Prostate gland (tissue), 2 donors: Measurements from ENCODE around the gene ANKRD50.

ENCODE experiments used
- POLR2A ChIP-seq: fragments of 450-650 bp; IDR thresholded peaks from one replicate; pipeline ENCODE4 v1.6.1; 2016; ENCODE audit warnings: antibody characterized with exemption, mild to moderate bottlenecking
- TF ChIP-seq, protein P1 (sequence below), 4 experiments: fragments of 200-600 bp in 2 of 4; fragments of 450-650 bp in 2 of 4; sonication (generic) in 2 of 4; IDR thresholded peaks; 1 replicate in 3 of 4; 2 replicates in 1 of 4; pipeline ENCODE4 v1.5.1; 2016 to 2019; ENCODE audit warnings: antibody characterized with exemption in 4 of 4, mild to moderate bottlenecking in 2 of 4, moderate library complexity in 2 of 4

DNA sequence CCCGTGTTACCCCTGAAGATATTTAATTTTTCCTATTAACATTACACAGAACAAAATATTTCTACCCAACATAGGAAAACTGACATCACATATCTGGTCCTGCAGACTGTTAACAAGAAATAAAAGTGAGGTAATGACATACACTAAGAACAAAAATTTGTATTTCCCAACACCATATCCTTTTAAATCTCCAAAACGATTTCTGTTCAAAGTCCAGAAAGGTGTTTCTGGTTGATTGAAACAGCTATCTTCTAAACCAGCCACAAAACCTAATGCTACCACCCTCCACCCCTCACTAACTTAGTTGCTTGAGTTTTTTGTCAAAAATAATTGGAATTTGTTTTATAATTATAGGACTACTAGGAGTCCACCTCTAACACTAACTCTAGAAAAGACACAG is 7.1 kb downstream of the ANKRD50 start:
- TF ChIP-seq POLR2A = no peak
- TF ChIP-seq, protein P1, sequence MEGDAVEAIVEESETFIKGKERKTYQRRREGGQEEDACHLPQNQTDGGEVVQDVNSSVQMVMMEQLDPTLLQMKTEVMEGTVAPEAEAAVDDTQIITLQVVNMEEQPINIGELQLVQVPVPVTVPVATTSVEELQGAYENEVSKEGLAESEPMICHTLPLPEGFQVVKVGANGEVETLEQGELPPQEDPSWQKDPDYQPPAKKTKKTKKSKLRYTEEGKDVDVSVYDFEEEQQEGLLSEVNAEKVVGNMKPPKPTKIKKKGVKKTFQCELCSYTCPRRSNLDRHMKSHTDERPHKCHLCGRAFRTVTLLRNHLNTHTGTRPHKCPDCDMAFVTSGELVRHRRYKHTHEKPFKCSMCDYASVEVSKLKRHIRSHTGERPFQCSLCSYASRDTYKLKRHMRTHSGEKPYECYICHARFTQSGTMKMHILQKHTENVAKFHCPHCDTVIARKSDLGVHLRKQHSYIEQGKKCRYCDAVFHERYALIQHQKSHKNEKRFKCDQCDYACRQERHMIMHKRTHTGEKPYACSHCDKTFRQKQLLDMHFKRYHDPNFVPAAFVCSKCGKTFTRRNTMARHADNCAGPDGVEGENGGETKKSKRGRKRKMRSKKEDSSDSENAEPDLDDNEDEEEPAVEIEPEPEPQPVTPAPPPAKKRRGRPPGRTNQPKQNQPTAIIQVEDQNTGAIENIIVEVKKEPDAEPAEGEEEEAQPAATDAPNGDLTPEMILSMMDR (IDR thresholded peaks at IDR 0.05) = no peak
